SK-N-SH (cell line): ENCODE measurements around the gene CD200. TPM values are rescaled to one million over a fixed set of nuclear protein-coding genes. Genes with fewer than 3 reads are reported as not detected.

Experiments used
- CTCF ChIA-PET: fragments of 300-600, 350-600 bp; formaldehyde crosslinking; extraction: SDS; loops from one replicate; lab custom pipeline; 2021; lab: Yijun Ruan, JAX
- POLR2A ChIA-PET: fragments of 350-600 bp; sonication (Branson Sonifier 250); formaldehyde crosslinking; extraction: SDS; loops from one replicate; lab custom pipeline; 2020; ENCODE audit warnings: antibody characterized with exemption, inconsistent platforms; lab: Yijun Ruan, JAX
- DNase-seq: peaks from one replicate; pipeline ENCODE4 v3.0.0; 2012
- H2AFZ ChIP-seq: fragments of 200-600 bp; sonication (generic); 2 replicates; pipeline ENCODE4 v1.8.1; 2016; ENCODE audit warnings: antibody characterized with exemption, mild to moderate bottlenecking, low read depth
- H3F3A ChIP-seq: fragments of 200-600 bp; sonication (generic); replicated peaks from 2 replicates; pipeline ENCODE3; 2016; ENCODE audit warnings: antibody characterized with exemption, mild to moderate bottlenecking; ENCODE audit not compliant: insufficient read depth
- H3K27ac ChIP-seq, 2 experiments: fragments of 200-500 bp in 1 of 2; fragments of 200-600 bp in 1 of 2; sonication (Bioruptor generic) in 1 of 2; sonication (generic), shearing (Covaris generic) in 1 of 2; 2 replicates each; pipeline versions ENCODE4 v1.5.1 to v1.6.1; 2014 to 2016; ENCODE audit warnings: low read depth in 2 of 2, inconsistent platforms in 1 of 2, low read length in 1 of 2, mild to moderate bottlenecking in 1 of 2, mixed read lengths in 1 of 2
- H3K27me3 ChIP-seq: fragments of 200-600 bp; sonication (generic), shearing (Covaris generic); 2 replicates; pipeline ENCODE4 v1.6.1; 2016; ENCODE audit warnings: mixed run types; ENCODE audit not compliant: insufficient read depth
- H3K36me3 ChIP-seq, 2 experiments: fragments of 200-500 bp in 1 of 2; fragments of 200-600 bp in 1 of 2; sonication (Bioruptor generic) in 1 of 2; sonication (generic) in 1 of 2; replicated peaks in 1 of 2; 2 replicates each; pipeline versions ENCODE3 to v1.5.1; 2014 to 2016; ENCODE audit warnings: low read length in 1 of 2, mild to moderate bottlenecking in 1 of 2; ENCODE audit not compliant: insufficient read depth in 2 of 2, control insufficient read depth in 1 of 2
- H3K4me1 ChIP-seq, 2 experiments: fragments of 200-500 bp in 1 of 2; fragments of 200-600 bp in 1 of 2; sonication (Bioruptor generic) in 1 of 2; sonication (generic), shearing (Covaris generic) in 1 of 2; 2 replicates each; pipeline versions ENCODE4 v1.5.1 to v1.6.1; 2014 to 2016; ENCODE audit warnings: low read depth in 1 of 2, low read length in 1 of 2, mixed run types in 1 of 2; ENCODE audit not compliant: insufficient read depth in 2 of 2, control insufficient read depth in 1 of 2
- H3K4me2 ChIP-seq: fragments of 200-600 bp; sonication (generic), shearing (Covaris generic); 2 replicates; pipeline ENCODE4 v1.6.1; 2017; ENCODE audit warnings: mixed run types
- H3K4me3 ChIP-seq, 2 experiments: fragments of 200-500 bp in 1 of 2; fragments of 200-600 bp in 1 of 2; sonication (Bioruptor generic) in 1 of 2; sonication (generic), shearing (Covaris generic) in 1 of 2; 2 replicates each; pipeline versions ENCODE4 v1.5.1 to v1.8.1; 2014 to 2016; ENCODE audit warnings: low read depth in 2 of 2, inconsistent platforms in 1 of 2, low read length in 1 of 2, mild to moderate bottlenecking in 1 of 2, mixed read lengths in 1 of 2, moderate library complexity in 1 of 2
- H3K79me2 ChIP-seq: fragments of 200-600 bp; sonication (generic); 2 replicates; pipeline ENCODE4 v1.8.1; 2017; ENCODE audit warnings: mild to moderate bottlenecking; ENCODE audit not compliant: insufficient read depth
- H3K9ac ChIP-seq: fragments of 200-600 bp; sonication (generic); 2 replicates; pipeline ENCODE4 v1.6.1; 2017; ENCODE audit warnings: mixed run types
- H3K9me2 ChIP-seq: fragments of 200-600 bp; sonication (generic); 2 replicates; pipeline ENCODE4 v1.6.1; 2017; ENCODE audit warnings: mixed run types
- H3K9me3 ChIP-seq: fragments of 200-600 bp; sonication (generic); 2 replicates; pipeline ENCODE4 v1.6.1; 2017; ENCODE audit warnings: mixed run types, mild to moderate bottlenecking, moderate library complexity
- H4K20me1 ChIP-seq: fragments of 200-600 bp; sonication (generic); 2 replicates; pipeline ENCODE4 v1.6.1; 2017; ENCODE audit warnings: mild to moderate bottlenecking, mixed run types; ENCODE audit not compliant: insufficient read depth
- CHD2 ChIP-seq: fragments of 150-350 bp; IDR thresholded peaks from 2 replicates; pipeline ENCODE4 v1.6.1; 2018; ENCODE audit warnings: low read length; ENCODE audit not compliant: partially characterized antibody
- ELF1 ChIP-seq: IDR thresholded peaks from 2 replicates; pipeline ENCODE4 v1.4.0; 2012
- EP300 ChIP-seq, 2 experiments: IDR thresholded peaks; 2 replicates each; pipeline versions ENCODE4 v1.4.0 to v1.6.1; 2012; ENCODE audit warnings: borderline replicate concordance in 1 of 2, low read depth in 1 of 2, low read length in 1 of 2
- FOXJ3 ChIP-seq: sonication (generic); formaldehyde crosslinking; IDR thresholded peaks from 2 replicates; pipeline ENCODE4 v1.5.1; 2020; ENCODE audit warnings: mild to moderate bottlenecking, missing genetic modification reagents
- FOXM1 ChIP-seq: IDR thresholded peaks from 2 replicates; pipeline ENCODE4 v1.4.0; 2012; ENCODE audit warnings: low read depth, mild to moderate bottlenecking
- GABPA ChIP-seq: IDR thresholded peaks from 2 replicates; pipeline ENCODE4 v1.4.0; 2012; ENCODE audit warnings: low read depth, mild to moderate bottlenecking
- GATA2 ChIP-seq: sonication (generic); formaldehyde crosslinking; IDR thresholded peaks from 2 replicates; pipeline ENCODE4 v1.5.0; 2020; ENCODE audit warnings: mild to moderate bottlenecking, missing genetic modification reagents
- IRF3 ChIP-seq: fragments of 150-350 bp; IDR thresholded peaks from 2 replicates; pipeline ENCODE4 v1.6.1; 2016; ENCODE audit warnings: mild to moderate bottlenecking, low read depth, low read length
- JUND ChIP-seq: IDR thresholded peaks from 2 replicates; pipeline ENCODE4 v1.4.0; 2012
- MAX ChIP-seq: IDR thresholded peaks from 2 replicates; pipeline ENCODE4 v1.4.0; 2012; ENCODE audit warnings: low read depth
- MEF2A ChIP-seq: IDR thresholded peaks from 2 replicates; pipeline ENCODE4 v1.4.0; 2012; ENCODE audit warnings: low read depth, borderline replicate concordance
- NRF1 ChIP-seq: IDR thresholded peaks from 2 replicates; pipeline ENCODE4 v1.6.1; 2012; ENCODE audit warnings: low read depth, mild to moderate bottlenecking, low read length
- POLR2AphosphoS5 ChIP-seq: IDR thresholded peaks from 2 replicates; pipeline ENCODE4 v1.6.1; 2012; ENCODE audit warnings: low read depth, low read length
- RAD21 ChIP-seq: IDR thresholded peaks from 2 replicates; pipeline ENCODE4 v1.6.1; 2012; ENCODE audit warnings: mild to moderate bottlenecking, low read length
- RCOR1 ChIP-seq: fragments of 150-350 bp; IDR thresholded peaks from 2 replicates; pipeline ENCODE4 v1.6.1; 2017; ENCODE audit warnings: antibody characterized with exemption, low read length
- RXRA ChIP-seq: IDR thresholded peaks from 2 replicates; pipeline ENCODE4 v1.4.0; 2012; ENCODE audit warnings: low read depth, mild to moderate bottlenecking, borderline replicate concordance
- SMC3 ChIP-seq: IDR thresholded peaks from 2 replicates; pipeline ENCODE4 v1.6.1; 2012; ENCODE audit warnings: low read depth, low read length, improper control_type of control experiment
- TAF1 ChIP-seq: IDR thresholded peaks from 2 replicates; pipeline ENCODE4 v1.6.1; 2012; ENCODE audit warnings: low read depth, mild to moderate bottlenecking, low read length, moderate library complexity, borderline replicate concordance
- YY1 ChIP-seq: IDR thresholded peaks from 2 replicates; pipeline ENCODE4 v1.4.0; 2012; ENCODE audit warnings: low read depth, mild to moderate bottlenecking
- WGBS: methylation state at CpG from one replicate; pipeline ENCODE4 v1.1.6; 2017; ENCODE audit warnings: low lambda C conversion rate; 5-methylcytosine and 5-hydroxymethylcytosine counted together
- polyA plus RNA-seq, 3 experiments: library from polyadenylated mRNA; depleted of rRNA; stranded (reverse); fragments of >200 nt; gene quantifications; 2 replicates each; pipeline ENCODE4 v1.2.3, GENCODE V29; 2012
- TF ChIP-seq, protein P1 (sequence below): fragments of 200-600 bp; sonication (generic); IDR thresholded peaks from 2 replicates; pipeline ENCODE4 v1.6.1; 2017; ENCODE audit warnings: antibody characterized with exemption, mild to moderate bottlenecking, moderate library complexity
- TF ChIP-seq, protein P2 (sequence below): IDR thresholded peaks from 2 replicates; pipeline ENCODE4 v1.4.0; 2012; ENCODE audit warnings: low read depth, borderline replicate concordance
- TF ChIP-seq, protein P3 (sequence below): IDR thresholded peaks from 2 replicates; pipeline ENCODE4 v1.6.1; 2012; ENCODE audit warnings: mild to moderate bottlenecking, low read depth, low read length, moderate library complexity

CD200 gene
- polyA plus RNA-seq, 1 of the 3 experiments (the other 2 are of a cell fraction): 1.1 TPM

DNA sequence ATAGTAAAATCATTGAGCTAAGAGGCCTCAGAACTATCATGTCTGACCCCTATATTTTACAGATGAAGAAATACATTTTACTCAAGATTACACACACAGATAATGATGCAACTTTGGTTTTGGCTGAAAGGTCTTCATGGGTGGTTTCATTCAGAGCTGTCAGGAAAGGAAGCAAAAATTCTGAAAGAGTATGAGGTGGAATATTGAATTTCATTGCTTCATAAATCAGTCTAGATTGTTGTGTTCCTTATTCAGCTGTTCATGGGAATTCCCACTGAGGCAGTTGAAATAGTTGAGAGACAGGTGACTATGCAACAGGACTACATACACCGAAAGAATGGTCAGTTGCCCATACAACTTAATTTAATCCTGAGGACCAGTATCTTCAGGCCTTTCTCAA, 39.4 kb downstream of the CD200 start:
- Histone ChIP-seq H3K4me3 (no peak overlapping the region), H3K9ac (no peak overlapping the region), H3K9me2 (no peaks in the 10 kb centered on the region), H3K4me1 (peaks cover 0 to 8% of the 10 kb centered on the region in 2 experiments; a peak in 1 of 4 replicates), H3K36me3 (no peaks in the 10 kb centered on the region), H3K4me2 (no peak overlapping the region), H3F3A (no peaks in the 10 kb centered on the region), H3K9me3 (no peaks in the 10 kb centered on the region), H4K20me1 (no peaks in the 10 kb centered on the region), H3K27ac (no peak overlapping the region), H2AFZ (no peak overlapping the region; the same call in 1 of the 2 replicates), H3K27me3 (no peaks in the 10 kb centered on the region), H3K79me2 (no peaks in the 10 kb centered on the region)
- TF ChIP-seq FOXM1 (no peak), NRF1 (no peak), MAX (no peak), MEF2A (no peak), SMC3 (no peak), ELF1 (no peak), FOXJ3 (CRISPR knock-in tag) (no peak)
- ChIA-PET CTCF (no interaction called here), POLR2A (no interaction called here)
- DNase-seq: no peak
- WGBS: 71% methylated on average over 1 of the region's 1 CpG

- Histone ChIP-seq H3K4me1 (peaks cover 0 to 16% of the 10 kb centered on the region in 2 experiments; a peak in 1 of 4 replicates), H3K4me3 (no peak overlapping the region), H3K4me2 (no peak overlapping the region), H3K36me3 (no peaks in the 10 kb centered on the region), H3K9me3 (no peaks in the 10 kb centered on the region), H3K9me2 (no peaks in the 10 kb centered on the region), H3K27ac (no peak overlapping the region), H3F3A (no peaks in the 10 kb centered on the region), H4K20me1 (no peaks in the 10 kb centered on the region), H2AFZ (no peak overlapping the region), H3K9ac (no peak overlapping the region), H3K27me3 (no peaks in the 10 kb centered on the region), H3K79me2 (no peaks in the 10 kb centered on the region)
- DNase-seq: no peak
- POLR2A ChIA-PET: no interaction called here
- CTCF ChIA-PET: no interaction called here
- WGBS: 69% methylated on average over 4 of the region's 4 CpGs
- TF ChIP-seq CHD2 (no peak), POLR2AphosphoS5 (no peak), FOXJ3 (CRISPR knock-in tag) (no peak), RAD21 (no peak), RXRA (no peak), IRF3 (no peak), GABPA (no peak), TAF1 (no peak), NRF1 (no peak), YY1 (no peak), JUND (no peak), GATA2 (CRISPR knock-in tag) (no peak), RCOR1 (no peak), EP300 (IDR thresholded peaks at IDR 0.05; ENCODE audit: borderline replicate concordance in 1 of 2, low read depth in 1 of 2, low read length in 1 of 2) (no peak)
- TF ChIP-seq, protein P1, sequence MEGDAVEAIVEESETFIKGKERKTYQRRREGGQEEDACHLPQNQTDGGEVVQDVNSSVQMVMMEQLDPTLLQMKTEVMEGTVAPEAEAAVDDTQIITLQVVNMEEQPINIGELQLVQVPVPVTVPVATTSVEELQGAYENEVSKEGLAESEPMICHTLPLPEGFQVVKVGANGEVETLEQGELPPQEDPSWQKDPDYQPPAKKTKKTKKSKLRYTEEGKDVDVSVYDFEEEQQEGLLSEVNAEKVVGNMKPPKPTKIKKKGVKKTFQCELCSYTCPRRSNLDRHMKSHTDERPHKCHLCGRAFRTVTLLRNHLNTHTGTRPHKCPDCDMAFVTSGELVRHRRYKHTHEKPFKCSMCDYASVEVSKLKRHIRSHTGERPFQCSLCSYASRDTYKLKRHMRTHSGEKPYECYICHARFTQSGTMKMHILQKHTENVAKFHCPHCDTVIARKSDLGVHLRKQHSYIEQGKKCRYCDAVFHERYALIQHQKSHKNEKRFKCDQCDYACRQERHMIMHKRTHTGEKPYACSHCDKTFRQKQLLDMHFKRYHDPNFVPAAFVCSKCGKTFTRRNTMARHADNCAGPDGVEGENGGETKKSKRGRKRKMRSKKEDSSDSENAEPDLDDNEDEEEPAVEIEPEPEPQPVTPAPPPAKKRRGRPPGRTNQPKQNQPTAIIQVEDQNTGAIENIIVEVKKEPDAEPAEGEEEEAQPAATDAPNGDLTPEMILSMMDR: no peak
- TF ChIP-seq, protein P2, sequence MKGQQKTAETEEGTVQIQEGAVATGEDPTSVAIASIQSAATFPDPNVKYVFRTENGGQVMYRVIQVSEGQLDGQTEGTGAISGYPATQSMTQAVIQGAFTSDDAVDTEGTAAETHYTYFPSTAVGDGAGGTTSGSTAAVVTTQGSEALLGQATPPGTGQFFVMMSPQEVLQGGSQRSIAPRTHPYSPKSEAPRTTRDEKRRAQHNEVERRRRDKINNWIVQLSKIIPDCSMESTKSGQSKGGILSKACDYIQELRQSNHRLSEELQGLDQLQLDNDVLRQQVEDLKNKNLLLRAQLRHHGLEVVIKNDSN: no peak
- TF ChIP-seq, protein P3, sequence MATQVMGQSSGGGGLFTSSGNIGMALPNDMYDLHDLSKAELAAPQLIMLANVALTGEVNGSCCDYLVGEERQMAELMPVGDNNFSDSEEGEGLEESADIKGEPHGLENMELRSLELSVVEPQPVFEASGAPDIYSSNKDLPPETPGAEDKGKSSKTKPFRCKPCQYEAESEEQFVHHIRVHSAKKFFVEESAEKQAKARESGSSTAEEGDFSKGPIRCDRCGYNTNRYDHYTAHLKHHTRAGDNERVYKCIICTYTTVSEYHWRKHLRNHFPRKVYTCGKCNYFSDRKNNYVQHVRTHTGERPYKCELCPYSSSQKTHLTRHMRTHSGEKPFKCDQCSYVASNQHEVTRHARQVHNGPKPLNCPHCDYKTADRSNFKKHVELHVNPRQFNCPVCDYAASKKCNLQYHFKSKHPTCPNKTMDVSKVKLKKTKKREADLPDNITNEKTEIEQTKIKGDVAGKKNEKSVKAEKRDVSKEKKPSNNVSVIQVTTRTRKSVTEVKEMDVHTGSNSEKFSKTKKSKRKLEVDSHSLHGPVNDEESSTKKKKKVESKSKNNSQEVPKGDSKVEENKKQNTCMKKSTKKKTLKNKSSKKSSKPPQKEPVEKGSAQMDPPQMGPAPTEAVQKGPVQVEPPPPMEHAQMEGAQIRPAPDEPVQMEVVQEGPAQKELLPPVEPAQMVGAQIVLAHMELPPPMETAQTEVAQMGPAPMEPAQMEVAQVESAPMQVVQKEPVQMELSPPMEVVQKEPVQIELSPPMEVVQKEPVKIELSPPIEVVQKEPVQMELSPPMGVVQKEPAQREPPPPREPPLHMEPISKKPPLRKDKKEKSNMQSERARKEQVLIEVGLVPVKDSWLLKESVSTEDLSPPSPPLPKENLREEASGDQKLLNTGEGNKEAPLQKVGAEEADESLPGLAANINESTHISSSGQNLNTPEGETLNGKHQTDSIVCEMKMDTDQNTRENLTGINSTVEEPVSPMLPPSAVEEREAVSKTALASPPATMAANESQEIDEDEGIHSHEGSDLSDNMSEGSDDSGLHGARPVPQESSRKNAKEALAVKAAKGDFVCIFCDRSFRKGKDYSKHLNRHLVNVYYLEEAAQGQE: no peak
These were observed 40.5 kb downstream of the CD200 start for GRCh38 chr3:112373476-112373875.
